Lower lobe of right lung (tissue), 2 donors: ENCODE data around the gene RAB11A. TPM values are rescaled to one million over a fixed set of nuclear protein-coding genes. Genes with fewer than 3 reads are reported as not detected.

Source experiments
- ATAC-seq, 2 donors: fragments of 200-7000 bp; cut with Tn5 transposase; one replicate each; pipeline ENCODE4 v1.9.1; 2020 to 2022; ENCODE audit warnings: mild to moderate bottlenecking in 2 of 2, moderate library complexity in 2 of 2
- DNase-seq: peaks from one replicate; pipeline ENCODE4 v3.0.0-alpha.2; 2020
- H3K27ac ChIP-seq: fragments of 200-600 bp; one replicate; pipeline ENCODE4 v1.8.0; 2022
- H3K27me3 ChIP-seq: fragments of 200-600 bp; one replicate; pipeline ENCODE4 v1.8.0; 2022; ENCODE audit warnings: low read depth
- H3K36me3 ChIP-seq: fragments of 200-600 bp; one replicate; pipeline ENCODE4 v1.8.0; 2022; ENCODE audit warnings: mild to moderate bottlenecking
- H3K4me1 ChIP-seq: fragments of 200-600 bp; one replicate; pipeline ENCODE4 v1.8.0; 2022
- H3K4me3 ChIP-seq: fragments of 200-600 bp; one replicate; pipeline ENCODE4 v1.8.0; 2022; ENCODE audit warnings: mild to moderate bottlenecking
- H3K9me3 ChIP-seq: fragments of 200-600 bp; one replicate; pipeline ENCODE4 v1.8.0; 2022
- intact Hi-C: fragments of 100-400 bp; cut with DNase I; formaldehyde crosslinking; loops from one replicate; pipeline ENCODE4 v1.11.0; 2022
- total RNA-seq: library from RNA; stranded (reverse); fragmentation: NEBNext Ultra II Directional; extraction: Animal tissue kit (Norgen Biotek cat#: 25700); gene quantifications from one replicate; pipeline ENCODE4 v1.2.1, GENCODE V29; 2021
- TF ChIP-seq, protein P1 (sequence below): fragments of 200-600 bp; IDR thresholded peaks from one replicate; pipeline ENCODE4 v1.8.0; 2022; ENCODE audit warnings: antibody characterized with exemption, mild to moderate bottlenecking
- donor health status: DM: no; HTN: yes; CAD: no; lungs with severe emphysema.

RAB11A gene
- total RNA-seq, 1 donor from 2014 or later = 218 TPM

DNA sequence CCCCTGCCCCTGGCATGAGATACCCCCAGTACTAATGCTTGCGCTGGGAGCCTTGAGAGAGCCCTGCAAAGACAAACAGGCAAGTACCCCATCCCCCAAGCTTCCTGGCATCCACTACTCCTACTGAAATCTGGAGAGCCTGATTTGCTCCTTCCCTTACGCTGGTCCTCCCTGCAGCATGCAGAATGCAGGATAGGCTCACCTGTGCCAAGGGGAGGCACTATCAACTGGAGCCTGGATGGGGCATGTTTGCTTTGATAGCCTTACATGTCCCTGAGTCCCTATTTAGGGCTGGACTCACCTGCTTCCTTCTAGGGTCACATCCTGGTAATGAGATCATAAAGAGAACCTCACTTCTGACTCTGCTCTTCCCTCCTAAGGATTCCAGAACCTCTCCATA lies 42.9 kb downstream of the RAB11A start:
- Histone ChIP-seq H3K9me3 (no peaks in the 10 kb centered on the region), H3K36me3 (peaks cover 36% of the 10 kb centered on the region), H3K4me3 (no peak overlapping the region), H3K27me3 (no peaks in the 10 kb centered on the region), H3K27ac (no peak overlapping the region), H3K4me1 (peaks cover 12% of the 10 kb centered on the region)
- DNase-seq = no peak
- intact Hi-C loops = no loop called here
- no peak for ATAC-seq
- TF ChIP-seq, protein P1, sequence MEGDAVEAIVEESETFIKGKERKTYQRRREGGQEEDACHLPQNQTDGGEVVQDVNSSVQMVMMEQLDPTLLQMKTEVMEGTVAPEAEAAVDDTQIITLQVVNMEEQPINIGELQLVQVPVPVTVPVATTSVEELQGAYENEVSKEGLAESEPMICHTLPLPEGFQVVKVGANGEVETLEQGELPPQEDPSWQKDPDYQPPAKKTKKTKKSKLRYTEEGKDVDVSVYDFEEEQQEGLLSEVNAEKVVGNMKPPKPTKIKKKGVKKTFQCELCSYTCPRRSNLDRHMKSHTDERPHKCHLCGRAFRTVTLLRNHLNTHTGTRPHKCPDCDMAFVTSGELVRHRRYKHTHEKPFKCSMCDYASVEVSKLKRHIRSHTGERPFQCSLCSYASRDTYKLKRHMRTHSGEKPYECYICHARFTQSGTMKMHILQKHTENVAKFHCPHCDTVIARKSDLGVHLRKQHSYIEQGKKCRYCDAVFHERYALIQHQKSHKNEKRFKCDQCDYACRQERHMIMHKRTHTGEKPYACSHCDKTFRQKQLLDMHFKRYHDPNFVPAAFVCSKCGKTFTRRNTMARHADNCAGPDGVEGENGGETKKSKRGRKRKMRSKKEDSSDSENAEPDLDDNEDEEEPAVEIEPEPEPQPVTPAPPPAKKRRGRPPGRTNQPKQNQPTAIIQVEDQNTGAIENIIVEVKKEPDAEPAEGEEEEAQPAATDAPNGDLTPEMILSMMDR = no peak

GRCh38 chr15:65913631-65914199 lies 44.4 kb downstream of the RAB11A start:
- peaks cover 33% of the 10 kb centered on the region for H3K36me3 ChIP-seq
- H3K4me1 ChIP-seq = peaks cover 12% of the 10 kb centered on the region
- H3K27me3 ChIP-seq = no peaks in the 10 kb centered on the region
- intact Hi-C loops = no loop called here
- DNase-seq (no peak), ATAC-seq (no peak)
- TF ChIP-seq, protein P1 = no peak
- no peaks in the 10 kb centered on the region for H3K9me3 ChIP-seq
- H3K27ac ChIP-seq = no peak overlapping the region
- no peak overlapping the region for H3K4me3 ChIP-seq

DNA sequence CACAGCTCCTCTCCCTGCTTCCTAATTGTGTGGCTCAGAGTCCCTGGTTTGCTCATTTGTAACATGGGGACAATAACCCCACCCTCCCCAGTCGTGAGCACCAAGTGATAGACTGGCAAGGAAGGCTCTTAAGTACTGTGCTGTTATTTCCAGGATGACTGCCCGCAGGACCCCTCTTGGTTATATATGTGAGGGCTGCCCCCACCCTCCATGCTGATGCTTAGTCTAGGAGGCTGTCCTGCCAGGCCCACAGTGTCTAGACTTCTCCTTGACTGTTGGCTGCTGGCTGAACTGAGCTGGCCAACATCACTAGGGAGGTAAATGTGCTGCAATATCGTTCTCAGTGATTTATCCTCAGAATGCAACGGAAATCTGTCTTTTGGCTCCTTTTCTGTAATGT lies 45.1 kb downstream of the RAB11A start:
- peaks cover 12% of the 10 kb centered on the region for H3K4me1 ChIP-seq
- TF ChIP-seq, protein P1 = no peak
- H3K27ac ChIP-seq = no peak overlapping the region
- no peaks in the 10 kb centered on the region for H3K27me3 ChIP-seq
- H3K9me3 ChIP-seq = no peaks in the 10 kb centered on the region
- intact Hi-C loops = no loop called here
- no peak for DNase-seq
- no peak for ATAC-seq
- peaks cover 33% of the 10 kb centered on the region for H3K36me3 ChIP-seq
- no peak overlapping the region for H3K4me3 ChIP-seq

GRCh38 chr15:65914981-65915925 lies 46.0 kb downstream of the RAB11A start:
- ATAC-seq = no peak
- H3K4me1 ChIP-seq = peaks cover 12% of the 10 kb centered on the region
- H3K27me3 ChIP-seq = no peaks in the 10 kb centered on the region
- H3K27ac ChIP-seq = no peak overlapping the region
- no peaks in the 10 kb centered on the region for H3K9me3 ChIP-seq
- H3K36me3 ChIP-seq = peaks cover 24% of the 10 kb centered on the region
- no peak for DNase-seq
- TF ChIP-seq, protein P1 = no peak
- intact Hi-C loops = no loop called here
- H3K4me3 ChIP-seq = no peak overlapping the region

DNA sequence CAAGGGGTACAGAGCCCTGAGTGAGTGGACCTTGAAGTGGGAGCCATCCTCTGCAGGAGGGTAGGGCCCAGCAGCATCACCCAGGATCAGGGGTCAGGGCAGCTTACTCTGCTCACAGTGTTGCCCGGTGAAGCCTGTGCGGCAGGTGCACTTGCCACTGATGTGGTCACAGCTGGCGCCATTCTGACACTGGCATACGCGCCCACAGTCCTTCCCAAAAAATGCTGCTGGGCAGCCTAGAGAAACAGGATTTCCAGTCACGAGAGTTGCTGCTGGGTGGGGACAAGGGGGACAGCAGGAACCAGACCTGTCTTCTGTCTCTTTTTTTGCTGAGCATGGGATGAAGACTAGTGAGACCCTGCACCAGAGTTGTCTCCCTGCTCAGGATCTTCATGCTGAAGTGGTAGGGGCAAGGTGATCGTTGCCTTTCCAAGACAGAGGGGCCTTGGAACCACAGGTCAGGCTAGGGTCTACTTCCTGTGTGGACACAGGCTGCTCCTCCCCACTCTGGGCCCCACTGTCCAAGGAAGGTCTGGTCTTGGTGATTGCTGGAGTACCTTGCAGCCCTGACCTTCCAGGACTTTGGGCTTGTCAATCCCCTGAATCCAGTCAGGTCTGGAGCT lies 46.9 kb downstream of the RAB11A start:
- no peak overlapping the region for H3K4me3 ChIP-seq
- peaks cover 12% of the 10 kb centered on the region for H3K4me1 ChIP-seq
- DNase-seq = no peak
- ATAC-seq = no peak
- TF ChIP-seq, protein P1 = no peak
- no peaks in the 10 kb centered on the region for H3K9me3 ChIP-seq
- no peak overlapping the region for H3K27ac ChIP-seq
- no peaks in the 10 kb centered on the region for H3K27me3 ChIP-seq
- intact Hi-C loops = no loop called here
- H3K36me3 ChIP-seq = peaks cover 15% of the 10 kb centered on the region
